Sigmoid colon (tissue), 7 donors: ENCODE results near the gene TRAM1L1. TPM values are rescaled to one million over a fixed set of nuclear protein-coding genes. Genes with fewer than 3 reads are reported as not detected.

Source experiments
- DNase-seq: peaks from one replicate; pipeline ENCODE4 v3.0.0-alpha.2; 2019
- H3K27ac ChIP-seq, 4 donors: fragments of 200-600 bp; sonication (generic); one replicate each; pipeline ENCODE4 v1.5.1; 2016 to 2019; ENCODE audit warnings: mild to moderate bottlenecking in 1 of 4
- H3K27me3 ChIP-seq, 3 donors: fragments of 200-600 bp; sonication (generic); one replicate each; pipeline ENCODE4 v1.5.1; 2019; ENCODE audit warnings: mild to moderate bottlenecking in 1 of 3
- H3K36me3 ChIP-seq, 4 donors: fragments of 200-600 bp; sonication (generic); one replicate each; pipeline ENCODE4 v1.5.1; 2016 to 2019
- H3K4me1 ChIP-seq, 4 donors: fragments of 200-600 bp; sonication (generic); one replicate each; pipeline ENCODE4 v1.5.1; 2017 to 2019
- H3K4me3 ChIP-seq, 4 donors: fragments of 200-600 bp; sonication (generic); one replicate each; pipeline ENCODE4 v1.5.1; 2017 to 2019; ENCODE audit warnings: mild to moderate bottlenecking in 2 of 4, moderate library complexity in 1 of 4
- H3K9me3 ChIP-seq, 4 donors: fragments of 200-600 bp in 3 of 4; sonication (generic) in 3 of 4; one replicate each; pipeline versions ENCODE4 v1.5.1 to v1.6.1; 2013 to 2019
- EP300 ChIP-seq, 4 donors: sonication (generic); formaldehyde crosslinking; IDR thresholded peaks; one replicate each; pipeline ENCODE4 v1.6.1; 2017; ENCODE audit warnings: antibody characterized with exemption in 4 of 4
- POLR2A ChIP-seq, 2 donors: fragments of 450-650 bp; IDR thresholded peaks; one replicate each; pipeline ENCODE4 v1.6.1; 2016; ENCODE audit warnings: antibody characterized with exemption in 2 of 2, mild to moderate bottlenecking in 2 of 2, moderate library complexity in 2 of 2
- POLR2AphosphoS5 ChIP-seq, 4 donors: sonication (generic); formaldehyde crosslinking; IDR thresholded peaks; one replicate each; pipeline ENCODE4 v1.6.1; 2017; ENCODE audit warnings: antibody characterized with exemption in 4 of 4
- WGBS, 2 donors: extraction: QIAGEN DNeasy Blood & Tissue Kit; methylation state at CpG; one replicate each; pipeline ENCODE4 v1.1.7; 2013; 5-methylcytosine and 5-hydroxymethylcytosine counted together
- intact Hi-C: fragments of 100-400 bp; cut with DNase I; formaldehyde crosslinking; loops from one replicate; pipeline ENCODE4 v1.15.1; 2023
- polyA plus RNA-seq, 3 donors: library from polyadenylated mRNA; stranded (reverse); fragments of 200-250 nt; gene quantifications; one replicate each; pipeline ENCODE4 v1.2.3, GENCODE V29; 2013
- total RNA-seq, 4 donors: library from RNA; depleted of rRNA; stranded (reverse); fragments of >200 nt; gene quantifications; one replicate each; pipeline ENCODE4 v1.1.0, GENCODE V29; 2016
- TF ChIP-seq, protein P1 (sequence below), 4 experiments: fragments of 450-650 bp in 3 of 4; fragments of 200-600 bp in 1 of 4; IDR thresholded peaks; one replicate each; pipeline ENCODE4 v1.5.1; 2016 to 2019; ENCODE audit warnings: antibody characterized with exemption in 4 of 4, mild to moderate bottlenecking in 3 of 4, moderate library complexity in 2 of 4
- donor health status: healthy with polysubstance abuse.
- donor health status: Bipolar disorder and iron deficiency.
- donor health status: healthy.

TRAM1L1 gene
- 1 to 10 TPM in 3 of 4 donors, under 1 TPM in 1; 0.83 to 2.9 (median 1.2) TPM for total RNA-seq
- under 1 TPM; 0.46 to 0.87 (median 0.60) TPM for polyA plus RNA-seq

DNA sequence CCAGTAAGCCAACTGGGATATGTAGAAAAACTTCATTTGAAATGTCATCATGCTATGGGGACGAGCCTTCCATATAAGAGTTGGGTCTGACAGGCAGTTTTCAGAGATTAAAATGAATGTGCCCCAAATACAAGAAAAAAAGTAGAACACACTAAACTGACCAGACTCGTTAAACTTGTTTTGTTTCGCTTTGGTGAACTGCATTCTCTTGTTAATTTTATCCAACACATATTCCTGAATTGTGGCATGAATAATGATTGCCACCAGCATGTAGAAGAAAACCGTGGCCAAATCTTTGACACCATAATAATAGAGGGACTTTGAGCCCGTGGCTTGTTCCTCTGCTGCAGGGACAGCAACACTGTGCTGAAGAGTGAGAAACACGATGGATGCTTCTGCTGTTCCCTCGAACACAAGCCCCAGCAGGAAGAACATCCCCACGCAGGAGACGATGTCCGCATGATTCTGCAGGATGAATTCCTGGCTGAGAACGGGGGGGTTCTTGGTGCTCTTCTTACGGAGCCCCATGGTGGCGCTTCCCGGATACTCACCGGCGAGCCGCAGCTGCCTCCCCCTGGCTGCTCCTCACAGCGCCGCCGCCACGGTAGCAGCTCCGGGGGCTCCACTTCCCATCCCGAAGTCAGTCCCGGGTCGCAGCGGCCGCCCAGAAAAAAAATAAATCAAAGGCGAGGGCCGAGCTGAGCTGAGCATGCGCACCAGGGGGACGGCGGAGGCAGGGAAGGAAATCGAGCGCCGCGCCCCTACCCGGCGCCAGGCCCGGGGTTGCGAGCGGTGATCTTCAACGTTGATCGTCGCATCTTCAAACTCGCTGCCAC is at the start of gene TRAM1L1:
TSS of gene TRAM1L1 (minus strand) at position 711 of the 836 bp plus-strand sequence. CDS start at position 528, 183 bp downstream.
- Histone ChIP-seq H3K36me3 (no peaks in the 10 kb centered on the region), H3K27me3 (no peaks in the 10 kb centered on the region), H3K4me1 (peaks cover 0 to 6% (median 0%) of the 10 kb centered on the region in 4 donors), H3K4me3 (peak within 1 kb of the TSS; percentile 56 to 65 (median 62)), H3K9me3 (no peaks in the 10 kb centered on the region), H3K27ac (peak within 1 kb of the TSS; percentile 67 to 75 (median 72))
- intact Hi-C loops = no loop called here
- DNase-seq = peak; percentile 72
- TF ChIP-seq POLR2AphosphoS5 (IDR thresholded peaks at IDR 0.05) (no peak), EP300 (IDR thresholded peaks at IDR 0.05) (no peak), POLR2A (IDR thresholded peaks at IDR 0.05) (no peak)
- TF ChIP-seq, protein P1, sequence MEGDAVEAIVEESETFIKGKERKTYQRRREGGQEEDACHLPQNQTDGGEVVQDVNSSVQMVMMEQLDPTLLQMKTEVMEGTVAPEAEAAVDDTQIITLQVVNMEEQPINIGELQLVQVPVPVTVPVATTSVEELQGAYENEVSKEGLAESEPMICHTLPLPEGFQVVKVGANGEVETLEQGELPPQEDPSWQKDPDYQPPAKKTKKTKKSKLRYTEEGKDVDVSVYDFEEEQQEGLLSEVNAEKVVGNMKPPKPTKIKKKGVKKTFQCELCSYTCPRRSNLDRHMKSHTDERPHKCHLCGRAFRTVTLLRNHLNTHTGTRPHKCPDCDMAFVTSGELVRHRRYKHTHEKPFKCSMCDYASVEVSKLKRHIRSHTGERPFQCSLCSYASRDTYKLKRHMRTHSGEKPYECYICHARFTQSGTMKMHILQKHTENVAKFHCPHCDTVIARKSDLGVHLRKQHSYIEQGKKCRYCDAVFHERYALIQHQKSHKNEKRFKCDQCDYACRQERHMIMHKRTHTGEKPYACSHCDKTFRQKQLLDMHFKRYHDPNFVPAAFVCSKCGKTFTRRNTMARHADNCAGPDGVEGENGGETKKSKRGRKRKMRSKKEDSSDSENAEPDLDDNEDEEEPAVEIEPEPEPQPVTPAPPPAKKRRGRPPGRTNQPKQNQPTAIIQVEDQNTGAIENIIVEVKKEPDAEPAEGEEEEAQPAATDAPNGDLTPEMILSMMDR (IDR thresholded peaks at IDR 0.05) = no peak
- WGBS, 2 donors = 3 to 7% methylated on average over 45 of the region's 45 CpGs

DNA sequence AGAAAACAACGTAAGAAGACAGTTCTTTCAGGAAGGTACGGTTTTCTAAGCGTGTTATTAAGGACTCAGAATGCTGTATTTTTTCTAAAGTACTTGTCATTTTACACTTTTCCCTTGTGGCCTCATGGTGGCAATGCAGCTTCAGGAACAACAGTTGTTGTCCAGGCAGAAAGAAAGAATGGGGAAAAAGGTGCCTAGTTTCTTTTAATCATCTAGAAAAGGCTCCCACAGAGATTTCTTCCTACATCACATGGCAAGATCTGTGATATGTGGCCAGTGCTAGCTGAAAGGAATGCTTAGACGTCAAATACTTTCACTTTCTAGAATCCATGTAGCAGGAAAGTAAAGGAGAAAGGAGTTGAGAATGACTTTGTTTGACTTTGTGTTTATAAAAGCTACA is 49.0 kb upstream of the TRAM1L1 start:
- H3K36me3 ChIP-seq = no peaks in the 10 kb centered on the region
- intact Hi-C loops = no loop called here
- TF ChIP-seq POLR2A (IDR thresholded peaks at IDR 0.05) (no peak), POLR2AphosphoS5 (IDR thresholded peaks at IDR 0.05) (no peak), EP300 (IDR thresholded peaks at IDR 0.05) (no peak)
- TF ChIP-seq, protein P1 (IDR thresholded peaks at IDR 0.05) = peak in 1 of 4 experiments; percentile 15
- H3K4me1 ChIP-seq = no peaks in the 10 kb centered on the region
- WGBS, 2 donors = 4 to 8% methylated on average over 4 of the region's 4 CpGs
- H3K4me3 ChIP-seq = no peak overlapping the region
- DNase-seq = no peak
- H3K9me3 ChIP-seq = no peaks in the 10 kb centered on the region
- no peaks in the 10 kb centered on the region for H3K27me3 ChIP-seq
- H3K27ac ChIP-seq = no peak overlapping the region

DNA sequence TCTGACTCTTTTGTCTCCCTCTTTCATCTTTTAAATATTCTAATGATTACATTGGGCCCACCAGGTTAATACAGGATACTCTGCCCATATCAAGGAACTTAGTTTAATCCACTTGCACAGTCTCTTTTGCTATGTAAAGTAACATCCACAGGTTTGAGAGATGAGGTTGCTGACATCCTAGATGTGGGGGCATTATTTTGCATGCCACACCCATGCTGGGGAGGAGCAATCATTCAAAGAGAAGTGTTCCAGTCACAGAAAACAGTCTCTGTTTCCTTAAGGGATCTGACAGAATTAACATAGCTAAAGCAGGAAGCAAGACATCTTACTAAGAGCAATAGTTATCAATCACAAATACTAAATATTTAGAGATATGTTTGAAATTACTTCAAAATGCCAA is 11.5 kb upstream of the TRAM1L1 start:
- Histone ChIP-seq H3K4me1 (no peaks in the 10 kb centered on the region), H3K9me3 (no peaks in the 10 kb centered on the region), H3K4me3 (no peak overlapping the region), H3K27ac (no peak overlapping the region), H3K27me3 (no peaks in the 10 kb centered on the region), H3K36me3 (no peaks in the 10 kb centered on the region)
- TF ChIP-seq POLR2A (IDR thresholded peaks at IDR 0.05) = no peak
- TF ChIP-seq, protein P1 (IDR thresholded peaks at IDR 0.05) = no peak
- DNase-seq = no peak
- intact Hi-C loops = no loop called here

DNA sequence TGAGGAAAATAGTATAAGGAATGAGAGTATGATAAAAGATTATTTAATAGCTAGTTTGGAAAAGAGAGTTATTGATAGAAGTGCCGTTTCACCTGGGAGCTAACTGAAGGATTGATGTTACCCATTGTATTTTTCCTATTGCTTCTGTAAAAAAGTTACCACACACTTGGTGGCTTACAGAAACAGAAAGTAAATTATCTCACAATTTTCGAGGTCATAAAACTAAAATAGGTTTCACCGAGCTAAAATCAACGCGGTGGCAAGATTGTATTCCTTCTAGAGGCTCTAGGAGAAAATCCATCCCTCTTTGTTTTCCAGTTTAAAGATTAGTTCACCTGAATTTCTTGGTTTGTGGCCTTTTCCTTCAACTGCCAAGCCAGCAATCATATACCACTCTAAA is 11.1 kb upstream of the TRAM1L1 start:
- TF ChIP-seq POLR2AphosphoS5 (IDR thresholded peaks at IDR 0.05) (no peak), EP300 (IDR thresholded peaks at IDR 0.05) (no peak), POLR2A (IDR thresholded peaks at IDR 0.05) (no peak)
- TF ChIP-seq, protein P1 (IDR thresholded peaks at IDR 0.05) = no peak
- WGBS, 2 donors = 44 to 78% methylated on average over 5 of the region's 5 CpGs
- intact Hi-C loops = no loop called here
- Histone ChIP-seq H3K9me3 (no peaks in the 10 kb centered on the region), H3K4me3 (no peak overlapping the region), H3K27ac (no peak overlapping the region), H3K36me3 (no peaks in the 10 kb centered on the region), H3K4me1 (no peaks in the 10 kb centered on the region), H3K27me3 (no peaks in the 10 kb centered on the region)
- DNase-seq = no peak
